Effector memory CD8-positive, alpha-beta T cell (primary cell): Measurements from ENCODE around the gene NBDY.
"Not testable (repeated sequence)": the region's sequence is repeated elsewhere in the genome, so short reads cannot be mapped to it uniquely, and the experiment has no call there.

Source experiments
- ATAC-seq: fragments of 150-1000 bp; cut with Tn5 transposase; replicated peaks from 2 replicates; pipeline ENCODE4 v1.10.0; 2021; ENCODE audit warnings: mild to moderate bottlenecking, moderate library complexity
- DNase-seq, 3 experiments: peaks; one replicate each; pipeline ENCODE4 v3.0.0; 2021
- H3K27ac Mint-ChIP-seq, 2 donors: one replicate each; pipeline ENCODE4 v1.8.0; 2022; ENCODE audit warnings: mild to moderate bottlenecking in 2 of 2, mixed read lengths in 2 of 2, moderate library complexity in 2 of 2
- H3K27me3 Mint-ChIP-seq, 2 donors: one replicate each; pipeline ENCODE4 v1.8.0; 2022; ENCODE audit warnings: mixed read lengths in 2 of 2
- H3K36me3 Mint-ChIP-seq: one replicate; pipeline ENCODE4 v1.8.0; 2022; ENCODE audit warnings: mild to moderate bottlenecking, moderate library complexity, mixed read lengths; ENCODE audit not compliant: insufficient read depth
- H3K4me1 Mint-ChIP-seq, 2 donors: one replicate each; pipeline ENCODE4 v1.8.0; 2022; ENCODE audit warnings: low read depth in 2 of 2, mixed read lengths in 2 of 2
- H3K4me3 Mint-ChIP-seq, 2 donors: one replicate each; pipeline ENCODE4 v1.8.0; 2022; ENCODE audit warnings: mild to moderate bottlenecking in 2 of 2, mixed read lengths in 2 of 2, moderate library complexity in 2 of 2
- H3K9me3 Mint-ChIP-seq, 2 donors: one replicate each; pipeline ENCODE4 v1.8.0; 2022; ENCODE audit warnings: mixed read lengths in 2 of 2

Gene NBDY

GRCh38 chrX:56804867-56805266 is 75.8 kb downstream of the NBDY start:
- Mint-ChIP-seq H3K27me3 (no peaks in the 10 kb centered on the region), H3K4me1 (peaks cover 24 to 31% of the 10 kb centered on the region in 2 donors), H3K9me3 (no peaks in the 10 kb centered on the region), H3K4me3 (no peak overlapping the region), H3K27ac (no peak overlapping the region), H3K36me3 (peaks cover 8% of the 10 kb centered on the region)
- ATAC-seq: no peak
- no peak for DNase-seq

- ATAC-seq (no peak), DNase-seq (no peak)
- H3K36me3 Mint-ChIP-seq: peaks cover 8% of the 10 kb centered on the region
- peaks cover 22 to 29% of the 10 kb centered on the region in 2 donors for H3K4me1 Mint-ChIP-seq
- H3K27me3 Mint-ChIP-seq: no peaks in the 10 kb centered on the region
- no peak overlapping the region for H3K27ac Mint-ChIP-seq
- no peaks in the 10 kb centered on the region for H3K9me3 Mint-ChIP-seq
- no peak overlapping the region for H3K4me3 Mint-ChIP-seq
Observed at GRCh38 chrX:56805399-56805798, 76.4 kb downstream of the NBDY start.

- H3K27me3 Mint-ChIP-seq, H3K36me3 Mint-ChIP-seq, ATAC-seq, H3K27ac Mint-ChIP-seq, DNase-seq, H3K9me3 Mint-ChIP-seq, H3K4me3 Mint-ChIP-seq: not testable (repeated sequence)
- peaks cover 17 to 21% of the 10 kb centered on the region in 2 donors for H3K4me1 Mint-ChIP-seq
Observed at GRCh38 chrX:56806176-56806575, 77.1 kb downstream of the NBDY start.

- ATAC-seq: no peak
- no peak for DNase-seq
- Mint-ChIP-seq H3K4me1 (peaks cover 28 to 33% of the 10 kb centered on the region in 2 donors), H3K36me3 (peaks cover 12% of the 10 kb centered on the region), H3K27me3 (no peaks in the 10 kb centered on the region), H3K4me3 (no peak overlapping the region), H3K9me3 (no peaks in the 10 kb centered on the region), H3K27ac (peak overlapping the region; percentile 44 to 99)
Observed at GRCh38 chrX:56811599-56811998, 82.6 kb downstream of the NBDY start.

DNA sequence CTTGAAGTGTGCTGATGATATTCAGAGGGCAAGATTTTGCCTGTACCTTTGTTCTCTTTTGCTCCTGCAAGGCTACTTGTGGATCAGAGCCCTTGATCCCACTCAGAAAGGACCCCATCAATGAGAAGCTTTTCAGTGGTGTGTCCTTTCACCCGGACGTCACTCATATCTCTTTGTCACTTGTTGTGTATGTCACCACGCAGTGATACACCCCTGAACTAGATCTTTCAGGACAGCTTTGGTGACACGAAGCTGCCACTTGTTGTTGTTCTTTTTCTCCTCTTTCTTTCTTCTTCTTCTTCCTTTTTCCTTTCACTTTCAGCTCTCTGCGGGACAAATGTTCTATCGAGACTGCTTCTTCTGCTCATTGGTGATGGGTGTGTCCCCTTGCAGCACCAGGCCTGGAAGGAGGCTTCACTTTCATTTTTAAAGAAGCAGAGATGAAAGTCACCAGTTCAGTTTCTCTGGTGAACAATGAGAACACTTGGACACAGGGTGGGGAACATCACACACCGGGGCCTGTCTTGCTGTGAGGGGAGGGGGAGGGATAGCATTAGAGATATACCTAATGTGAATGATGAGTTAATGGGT is 83.6 kb downstream of the NBDY start:
- peak; percentile 47 for ATAC-seq
- H3K27me3 Mint-ChIP-seq: no peaks in the 10 kb centered on the region
- H3K4me3 Mint-ChIP-seq: peak overlapping the region; percentile 64 to 85
- DNase-seq: peak in 2 of 3 experiments; percentile 9 to 17
- H3K4me1 Mint-ChIP-seq: peaks cover 28 to 33% of the 10 kb centered on the region in 2 donors
- H3K9me3 Mint-ChIP-seq: no peaks in the 10 kb centered on the region
- peaks cover 12% of the 10 kb centered on the region for H3K36me3 Mint-ChIP-seq
- H3K27ac Mint-ChIP-seq: peak overlapping the region; percentile 90 to 99

DNA sequence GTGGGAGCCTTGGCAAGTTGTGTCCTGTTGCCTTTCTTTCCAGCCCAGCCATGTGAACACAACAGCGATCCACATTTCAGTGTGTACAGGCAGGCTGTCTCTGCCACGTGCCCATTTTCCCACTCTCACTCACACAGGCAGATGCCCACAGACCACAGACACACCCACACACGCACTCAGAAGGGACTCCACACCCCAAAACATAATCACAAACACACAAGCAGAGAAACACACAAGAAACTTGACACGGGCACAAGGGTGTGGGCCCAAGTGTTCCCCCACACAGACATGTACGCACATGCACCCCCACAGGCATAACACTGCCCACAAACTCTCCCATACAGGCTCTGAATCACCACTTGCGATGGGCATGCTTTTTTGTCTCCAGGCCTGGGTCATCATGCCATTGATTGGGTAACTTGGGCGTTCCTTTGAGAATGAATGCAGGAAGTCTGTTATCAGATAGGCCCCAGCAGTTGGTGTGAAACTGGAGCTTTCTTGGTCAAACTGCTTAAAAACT is 84.3 kb downstream of the NBDY start:
- H3K4me1 Mint-ChIP-seq: peaks cover 28 to 32% of the 10 kb centered on the region in 2 donors
- H3K4me3 Mint-ChIP-seq: peak overlapping the region; percentile 64 to 85
- peak; percentile 88 for ATAC-seq
- no peaks in the 10 kb centered on the region for H3K27me3 Mint-ChIP-seq
- no peaks in the 10 kb centered on the region for H3K9me3 Mint-ChIP-seq
- peak; percentile 49 to 50 (median 50) for DNase-seq
- H3K27ac Mint-ChIP-seq: peak overlapping the region; percentile 90 to 99
- H3K36me3 Mint-ChIP-seq: peaks cover 12% of the 10 kb centered on the region

- H3K27me3 Mint-ChIP-seq: no peaks in the 10 kb centered on the region
- no peak overlapping the region for H3K4me3 Mint-ChIP-seq
- no peak overlapping the region for H3K27ac Mint-ChIP-seq
- H3K36me3 Mint-ChIP-seq: peaks cover 15% of the 10 kb centered on the region
- H3K9me3 Mint-ChIP-seq: no peaks in the 10 kb centered on the region
- ATAC-seq: no peak
- DNase-seq: no peak
- peaks cover 19 to 20% of the 10 kb centered on the region in 2 donors for H3K4me1 Mint-ChIP-seq
Observed at GRCh38 chrX:56817179-56817578, 88.1 kb downstream of the NBDY start.

DNA sequence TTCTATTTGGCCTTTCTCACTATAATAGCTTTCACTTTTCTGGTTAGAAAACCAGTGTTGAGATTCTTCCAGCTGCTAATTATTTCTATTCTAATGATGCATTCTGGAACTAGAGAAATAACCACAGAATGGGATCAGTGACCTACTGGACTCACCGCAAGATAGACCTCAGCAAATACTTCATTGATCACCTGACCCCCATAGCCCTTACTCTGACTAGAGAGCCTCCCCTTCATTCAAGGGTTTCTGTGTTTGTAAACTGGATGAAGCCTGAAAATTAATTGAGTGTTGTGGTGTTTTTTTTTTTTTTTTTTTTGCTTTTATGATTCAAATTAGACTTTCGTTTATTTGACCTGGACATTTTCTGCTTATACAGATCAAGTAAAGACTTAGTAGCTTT is 97.0 kb downstream of the NBDY start:
- H3K4me1 Mint-ChIP-seq: no peaks in the 10 kb centered on the region
- ATAC-seq (no peak), DNase-seq (no peak)
- no peak overlapping the region for H3K27ac Mint-ChIP-seq
- peaks cover 3% of the 10 kb centered on the region for H3K36me3 Mint-ChIP-seq
- no peak overlapping the region for H3K4me3 Mint-ChIP-seq
- H3K9me3 Mint-ChIP-seq: no peaks in the 10 kb centered on the region
- no peaks in the 10 kb centered on the region for H3K27me3 Mint-ChIP-seq

GRCh38 chrX:56833626-56834025 is 104.6 kb downstream of the NBDY start:
- Mint-ChIP-seq H3K9me3 (no peaks in the 10 kb centered on the region), H3K27ac (no peak overlapping the region), H3K27me3 (no peaks in the 10 kb centered on the region), H3K4me3 (no peak overlapping the region), H3K36me3 (peaks cover 3% of the 10 kb centered on the region), H3K4me1 (no peaks in the 10 kb centered on the region)
- ATAC-seq: no peak
- DNase-seq: no peak

DNA sequence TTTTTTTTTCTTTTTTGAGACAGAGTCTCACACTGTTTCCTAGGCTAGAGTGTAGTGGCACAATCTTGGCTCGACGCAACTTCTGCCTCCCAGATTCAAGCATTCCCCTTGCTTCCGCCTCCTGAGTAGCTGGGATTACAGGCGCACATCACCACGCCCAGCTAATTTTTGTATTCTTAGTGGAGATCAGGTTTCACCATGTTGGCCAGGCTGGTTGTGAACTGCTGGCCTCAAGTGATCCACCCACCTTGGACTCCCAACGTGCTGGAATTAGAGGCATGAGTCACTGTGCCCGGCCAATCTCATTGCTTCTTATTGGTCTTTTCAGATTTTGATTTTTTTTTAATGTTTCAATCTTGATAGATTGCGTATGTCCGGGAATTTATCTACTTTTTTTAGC is 124.4 kb downstream of the NBDY start:
- Mint-ChIP-seq H3K9me3 (no peaks in the 10 kb centered on the region), H3K4me3 (no peak overlapping the region), H3K36me3 (no peaks in the 10 kb centered on the region), H3K27me3 (no peaks in the 10 kb centered on the region), H3K4me1 (no peaks in the 10 kb centered on the region), H3K27ac (no peak overlapping the region)
- no peak for ATAC-seq
- no peak for DNase-seq

GRCh38 chrX:56857042-56857441 is 128.0 kb downstream of the NBDY start:
- Mint-ChIP-seq H3K9me3 (no peaks in the 10 kb centered on the region), H3K4me3 (no peak overlapping the region), H3K36me3 (no peaks in the 10 kb centered on the region), H3K27me3 (no peaks in the 10 kb centered on the region), H3K27ac (no peak overlapping the region), H3K4me1 (no peaks in the 10 kb centered on the region)
- ATAC-seq (no peak), DNase-seq (no peak)

DNA sequence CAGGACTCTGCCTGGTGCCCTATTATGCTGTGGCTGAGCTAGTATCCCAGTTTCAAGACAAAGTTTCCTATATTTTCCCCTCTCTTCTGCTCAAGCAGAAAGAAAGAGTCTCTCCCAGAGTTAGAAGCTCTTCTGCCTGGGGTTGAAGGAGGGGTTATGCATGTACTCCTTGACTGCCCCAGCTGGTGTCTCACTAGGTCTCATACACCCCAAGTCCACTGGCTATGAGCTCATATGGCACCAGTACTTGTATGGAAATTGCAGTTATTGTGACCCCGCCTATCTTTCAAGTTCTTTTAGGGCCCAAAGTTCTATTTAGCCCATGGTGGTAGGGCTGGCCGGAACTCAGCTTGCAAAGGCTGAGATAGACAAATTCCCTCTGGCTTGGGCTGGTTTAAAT is 131.8 kb downstream of the NBDY start:
- Mint-ChIP-seq H3K36me3 (no peaks in the 10 kb centered on the region), H3K27me3 (no peaks in the 10 kb centered on the region), H3K4me1 (no peaks in the 10 kb centered on the region), H3K9me3 (no peaks in the 10 kb centered on the region), H3K4me3 (no peak overlapping the region), H3K27ac (no peak overlapping the region)
- ATAC-seq: no peak
- DNase-seq: no peak
